ENCODE measurements around the gene ADAMTSL5.
A peak's percentile ranks its signal among the peaks of the same experiment; 100 is the strongest.
"Not testable (repeated sequence)": the region's sequence is repeated elsewhere in the genome, so short reads cannot be mapped to it uniquely, and the experiment has no call there.

ADAMTSL5 gene, protein sequence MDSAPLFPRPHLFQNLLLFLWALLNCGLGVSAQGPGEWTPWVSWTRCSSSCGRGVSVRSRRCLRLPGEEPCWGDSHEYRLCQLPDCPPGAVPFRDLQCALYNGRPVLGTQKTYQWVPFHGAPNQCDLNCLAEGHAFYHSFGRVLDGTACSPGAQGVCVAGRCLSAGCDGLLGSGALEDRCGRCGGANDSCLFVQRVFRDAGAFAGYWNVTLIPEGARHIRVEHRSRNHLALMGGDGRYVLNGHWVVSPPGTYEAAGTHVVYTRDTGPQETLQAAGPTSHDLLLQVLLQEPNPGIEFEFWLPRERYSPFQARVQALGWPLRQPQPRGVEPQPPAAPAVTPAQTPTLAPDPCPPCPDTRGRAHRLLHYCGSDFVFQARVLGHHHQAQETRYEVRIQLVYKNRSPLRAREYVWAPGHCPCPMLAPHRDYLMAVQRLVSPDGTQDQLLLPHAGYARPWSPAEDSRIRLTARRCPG

DNA sequence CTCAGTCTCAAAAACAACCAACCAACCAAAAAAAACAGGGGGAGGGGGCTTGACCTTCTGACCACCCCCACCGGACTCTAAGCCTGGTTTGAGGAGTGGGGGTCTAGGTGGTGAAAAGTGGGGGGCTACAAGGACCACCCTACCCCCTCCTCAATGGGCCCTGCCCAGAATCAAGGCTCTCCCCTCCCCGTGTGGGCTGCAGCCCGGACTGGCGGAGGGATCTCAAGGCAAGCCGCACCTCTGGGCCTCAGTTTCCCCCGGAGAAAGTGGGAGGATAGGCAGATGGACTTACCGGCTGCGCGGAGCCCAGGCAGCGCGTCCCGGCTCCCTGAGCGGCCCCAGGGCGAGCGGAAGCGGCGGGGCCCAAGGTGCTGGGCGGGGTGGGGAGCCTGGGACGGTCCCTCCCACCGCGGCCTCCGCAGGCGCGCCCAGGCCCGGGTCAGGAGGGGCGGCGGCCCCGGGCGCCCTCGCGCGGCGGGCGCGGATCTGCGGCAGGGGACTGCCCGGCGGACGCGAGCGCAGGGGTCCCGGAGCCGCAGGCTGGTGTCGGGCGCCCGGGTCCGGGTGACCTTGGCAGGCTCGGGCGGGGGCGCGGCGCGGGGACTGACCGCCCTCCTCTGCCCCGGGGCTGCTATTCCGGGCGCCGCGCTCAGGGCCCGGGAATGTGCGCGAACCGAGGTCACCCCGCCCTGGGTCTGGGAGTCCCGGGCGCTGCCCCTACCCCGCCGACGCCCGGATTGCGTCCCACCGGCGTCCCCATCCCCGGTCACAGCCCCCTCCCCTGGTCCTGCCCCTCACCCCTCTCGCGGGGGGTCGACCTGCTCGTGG lies at the start of gene ADAMTSL5:
Gene ADAMTSL5 (minus strand): TSS at position 349 of the 828 bp plus-strand sequence. CDS start 2,076 bp downstream, outside the sequence.
- no peak for DNase-seq

DNA sequence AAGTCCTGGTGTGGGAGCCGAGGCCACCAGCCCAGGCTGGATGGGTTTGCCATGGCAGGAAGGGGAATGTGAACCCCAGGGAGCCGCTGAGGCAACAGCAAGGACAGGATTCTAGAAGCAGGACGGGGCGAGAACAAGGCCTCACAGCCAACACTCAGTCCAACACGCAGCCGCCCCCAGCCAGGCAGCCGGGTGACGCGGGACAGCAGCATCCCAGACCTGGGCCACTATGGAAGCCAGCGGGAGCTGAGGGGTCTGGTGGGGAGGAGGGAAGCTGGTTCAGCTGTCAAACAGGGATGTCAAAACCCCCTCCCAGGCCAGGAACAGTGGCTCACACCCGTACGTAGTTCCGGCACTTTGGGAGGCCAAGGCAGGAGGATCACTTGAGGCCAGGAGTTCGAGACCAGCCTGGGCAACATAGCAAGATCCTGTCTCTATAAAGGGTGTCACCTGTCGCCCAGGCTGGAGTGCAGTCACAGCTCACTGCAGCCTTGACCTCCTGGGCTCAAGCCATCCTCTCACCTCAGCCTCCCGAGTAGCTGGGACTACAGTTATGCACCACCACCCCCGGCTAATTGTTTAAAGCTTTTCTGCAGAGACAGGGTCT lies 48.5 kb upstream of the ADAMTSL5 start:
- DNase-seq: no peak

DNA sequence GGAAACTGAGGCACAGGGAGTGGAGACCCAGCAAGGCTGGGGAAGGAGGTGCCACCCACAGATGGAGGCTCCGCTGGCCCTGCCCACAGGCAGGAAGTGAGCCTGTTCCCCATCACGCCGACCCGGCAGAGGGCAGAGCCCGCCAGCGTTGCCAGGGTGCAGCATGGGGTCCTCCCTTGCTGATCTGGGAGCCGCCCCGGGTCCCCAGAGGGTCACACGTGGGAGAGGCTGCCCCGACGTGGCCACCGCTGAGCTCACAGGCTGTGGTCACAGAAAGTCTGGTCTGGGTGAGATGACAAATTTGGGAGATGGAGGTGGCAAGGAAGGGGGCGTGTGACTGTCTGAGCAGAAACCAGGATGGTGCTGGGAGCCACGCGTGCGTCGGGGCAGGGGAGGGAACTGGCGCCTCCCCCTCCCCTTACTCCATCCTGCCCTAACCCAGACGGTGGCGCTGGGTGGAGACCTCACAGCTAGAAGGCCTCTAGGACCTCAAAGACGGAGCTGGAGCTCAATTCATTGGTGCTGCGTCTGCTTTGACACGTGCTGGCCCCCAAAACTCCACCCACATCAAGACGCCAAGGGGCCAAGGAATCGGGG lies 47.6 kb upstream of the ADAMTSL5 start:
- peak in 1 of 56 donors; percentile 23 for DNase-seq

DNA sequence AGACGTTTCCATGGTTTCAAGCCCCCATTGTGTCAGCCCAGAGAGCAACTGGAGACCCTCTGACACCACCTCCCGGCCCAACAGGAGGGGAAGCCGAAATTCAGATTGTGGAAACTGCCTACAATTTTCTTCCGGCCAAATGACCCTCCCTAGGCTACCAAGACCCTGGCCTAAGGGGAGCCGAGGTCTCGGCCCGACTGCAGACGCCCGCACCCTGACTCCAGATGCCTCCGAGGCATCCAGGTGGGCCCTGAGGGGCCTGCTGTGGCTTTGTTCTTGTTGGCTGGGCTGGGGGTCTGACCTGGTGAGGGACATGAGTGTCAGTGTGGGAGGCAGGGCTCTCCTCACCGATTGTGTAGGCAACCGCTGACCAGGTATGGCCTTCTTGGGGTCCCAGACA lies 45.7 kb upstream of the ADAMTSL5 start:
- no peak for DNase-seq

DNA sequence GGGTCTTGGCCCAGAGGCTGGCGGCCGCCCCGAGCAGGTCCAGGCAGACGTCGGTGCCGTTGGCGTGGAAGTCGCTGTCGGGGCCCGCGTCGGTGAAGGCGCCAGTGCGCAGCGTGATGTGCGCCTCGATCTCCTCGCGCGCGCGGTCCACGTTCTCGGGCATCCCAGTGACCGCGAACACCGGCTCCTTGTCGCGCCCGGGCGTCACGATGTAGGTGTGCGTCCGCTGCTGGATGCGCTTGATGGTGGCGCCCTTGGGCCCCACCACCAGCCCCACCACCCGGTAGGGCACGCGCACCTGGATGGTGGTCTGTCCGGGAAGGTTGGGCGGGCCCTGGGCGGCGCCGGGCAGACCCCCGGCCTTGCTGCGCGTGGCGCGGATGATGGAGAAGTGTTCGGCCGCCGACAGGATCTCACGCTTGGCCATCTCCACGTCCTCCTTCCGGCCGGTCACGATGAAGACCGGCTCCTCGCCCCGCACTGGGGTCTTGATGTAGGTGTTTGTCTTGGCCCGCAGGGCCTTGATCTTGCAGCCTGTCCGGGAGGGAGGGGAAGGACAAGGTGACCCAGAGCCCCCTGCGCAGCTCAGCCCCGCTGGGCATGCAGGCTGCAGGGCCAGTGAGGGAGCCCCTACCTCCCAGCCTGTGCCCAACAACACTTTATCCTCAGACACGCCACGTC lies 43.7 kb upstream of the ADAMTSL5 start:
- DNase-seq: no peak

DNA sequence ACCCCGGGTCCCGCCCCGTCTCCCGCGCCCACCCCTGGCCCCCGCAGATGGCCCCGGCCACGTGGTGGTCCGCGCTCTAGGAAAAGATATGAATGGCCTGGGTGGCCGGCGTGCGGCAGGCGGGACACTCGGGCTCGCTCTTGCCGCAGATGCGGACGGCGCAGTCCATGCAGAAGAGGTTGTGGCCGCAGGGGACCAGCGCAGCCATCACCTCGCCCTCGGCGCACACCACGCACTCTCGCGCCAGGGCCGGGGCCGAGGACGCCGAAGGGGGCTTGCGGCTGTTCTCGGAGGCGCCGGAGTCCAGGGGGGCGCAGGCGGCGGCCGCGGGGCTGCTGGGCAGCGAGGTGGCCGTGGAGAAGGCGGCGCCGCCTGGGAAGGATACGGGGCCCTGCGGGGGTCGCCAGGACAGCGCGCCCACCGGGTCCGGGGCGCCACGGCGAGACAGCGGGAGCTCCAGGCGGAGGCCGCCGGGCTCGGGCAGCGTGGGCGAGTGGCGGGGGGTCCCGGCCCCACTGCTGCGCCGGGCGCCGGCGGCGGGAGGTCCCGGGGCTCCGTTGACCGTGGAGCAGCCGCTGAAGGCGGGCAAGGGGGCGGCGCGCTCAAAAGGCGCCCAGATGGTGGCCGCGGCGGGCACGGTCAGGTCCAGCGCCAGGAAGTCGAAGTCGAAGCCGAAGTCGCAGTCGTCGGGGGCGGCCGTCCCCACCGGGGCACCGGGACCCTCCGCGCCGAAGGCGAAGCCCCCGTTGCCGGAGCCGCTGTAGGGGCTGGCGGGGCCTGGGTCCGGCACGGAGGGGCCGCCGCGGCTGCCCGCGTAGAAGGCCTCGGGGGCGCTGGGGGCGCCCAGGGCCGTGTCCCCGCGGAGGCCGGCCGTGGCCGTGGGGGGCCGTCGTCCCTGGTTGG lies 42.9 kb upstream of the ADAMTSL5 start:
- DNase-seq: no peak

DNA sequence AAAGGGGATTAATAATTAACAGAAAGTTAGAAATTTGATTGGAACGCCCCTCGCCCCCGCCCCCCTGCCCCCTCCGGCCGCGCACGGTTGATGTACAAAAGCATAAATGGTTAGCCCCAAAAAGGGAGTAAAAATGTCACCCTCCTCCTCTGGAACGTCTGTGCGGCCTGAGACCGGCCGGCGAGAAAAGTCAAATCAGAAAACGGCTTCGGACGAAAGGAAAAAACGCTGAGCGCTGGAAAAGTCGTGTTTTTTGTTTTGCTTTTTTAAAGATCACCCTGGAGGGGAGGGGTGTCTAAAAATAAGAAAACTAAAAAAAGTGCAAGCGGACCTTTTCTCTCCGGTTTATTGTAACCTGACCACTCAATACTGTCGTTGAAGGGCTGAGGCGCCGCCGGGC lies 42.1 kb upstream of the ADAMTSL5 start:
- DNase-seq: no peak

DNA sequence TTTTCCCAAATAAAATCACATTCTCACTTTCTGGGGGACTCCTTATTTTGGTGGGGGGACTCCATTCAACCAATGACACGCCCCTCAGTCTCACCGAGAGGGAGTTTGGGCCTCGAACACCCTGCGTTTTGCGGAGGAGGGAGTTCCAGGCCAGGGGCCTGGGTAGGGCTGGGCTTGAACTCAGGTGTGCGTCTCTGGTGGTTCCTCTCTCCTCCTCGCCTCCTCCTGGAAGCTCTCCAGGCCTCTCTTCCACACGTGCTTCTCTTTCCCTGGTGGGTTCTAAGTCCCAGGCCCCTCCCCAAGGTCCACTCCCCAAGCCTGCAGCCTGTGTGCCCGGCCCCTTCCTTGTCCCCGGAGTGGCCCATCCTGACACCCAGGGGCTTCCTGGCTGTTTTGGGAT lies 40.6 kb upstream of the ADAMTSL5 start:
- DNase-seq: no peak

DNA sequence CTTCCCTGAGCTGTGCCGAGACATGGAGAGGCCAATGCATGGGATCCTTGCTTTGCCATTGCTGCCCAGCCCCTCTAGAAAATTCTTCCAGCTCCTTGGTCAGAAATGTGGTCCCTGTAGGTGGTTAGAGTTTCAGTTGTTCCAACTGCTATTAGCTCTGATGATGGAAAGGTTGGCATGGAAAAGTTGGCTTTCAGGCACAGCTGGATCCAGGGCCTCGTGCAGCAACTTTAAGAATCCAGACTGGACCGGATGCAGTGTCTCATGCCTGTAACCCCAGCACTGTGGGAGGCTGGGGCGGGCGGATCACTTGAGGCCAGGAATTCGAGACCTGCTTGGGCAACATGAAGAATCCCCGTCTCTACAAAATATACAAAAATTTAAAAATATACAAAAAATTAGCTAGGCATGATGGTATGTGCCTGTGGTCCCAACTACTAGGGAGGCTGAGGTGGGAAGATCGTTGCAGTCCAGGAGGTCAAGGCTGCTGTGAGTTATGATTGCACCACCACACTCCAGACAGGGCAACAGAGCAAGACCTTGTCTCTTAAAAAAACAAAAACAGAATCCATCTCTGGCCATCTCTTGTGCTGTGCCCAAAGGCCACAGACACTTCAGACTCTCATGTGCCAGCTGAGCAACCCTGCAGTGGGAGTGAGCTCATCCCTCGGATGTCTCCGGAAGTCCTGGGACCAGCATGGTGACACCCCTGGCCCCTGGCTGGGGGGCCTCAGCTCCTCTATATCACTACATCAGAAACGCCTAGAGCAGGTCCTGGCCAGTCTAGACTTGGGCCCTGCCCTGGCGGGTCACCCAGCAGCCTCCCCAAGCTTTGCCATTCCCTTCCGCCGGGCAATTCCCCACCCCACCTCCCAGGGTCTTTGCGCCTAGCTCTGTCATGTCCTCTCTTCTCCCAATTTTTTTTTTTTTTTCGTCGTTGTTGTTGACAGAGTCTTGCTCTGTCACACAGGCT lies 38.5 kb upstream of the ADAMTSL5 start:
- no peak for DNase-seq

DNA sequence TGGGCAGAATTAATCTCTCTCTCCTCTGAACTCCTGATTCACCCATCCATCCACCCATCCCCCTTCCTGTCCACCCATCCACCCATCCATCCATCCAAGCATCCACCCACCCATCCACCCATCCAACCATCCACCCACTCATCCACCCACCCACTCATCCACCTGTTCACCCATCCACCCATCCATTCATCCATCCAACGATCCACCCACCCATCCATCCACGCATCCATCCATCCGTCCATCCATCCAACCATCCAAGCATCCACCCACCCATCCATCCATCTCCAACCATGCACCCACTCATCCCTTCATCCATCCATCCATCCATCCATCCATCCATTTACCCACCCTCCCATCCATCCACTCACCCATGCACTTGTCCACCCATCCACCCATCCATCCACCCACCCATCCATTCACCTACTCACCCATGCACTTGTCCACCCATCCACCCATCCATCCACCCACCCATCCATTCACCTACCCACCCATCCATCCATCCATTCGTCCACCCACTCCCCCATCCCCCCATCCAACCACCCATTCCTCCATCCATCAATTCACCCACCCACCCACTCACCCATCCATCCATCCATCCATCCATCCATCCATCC lies 36.6 kb upstream of the ADAMTSL5 start:
- no peak for DNase-seq

DNA sequence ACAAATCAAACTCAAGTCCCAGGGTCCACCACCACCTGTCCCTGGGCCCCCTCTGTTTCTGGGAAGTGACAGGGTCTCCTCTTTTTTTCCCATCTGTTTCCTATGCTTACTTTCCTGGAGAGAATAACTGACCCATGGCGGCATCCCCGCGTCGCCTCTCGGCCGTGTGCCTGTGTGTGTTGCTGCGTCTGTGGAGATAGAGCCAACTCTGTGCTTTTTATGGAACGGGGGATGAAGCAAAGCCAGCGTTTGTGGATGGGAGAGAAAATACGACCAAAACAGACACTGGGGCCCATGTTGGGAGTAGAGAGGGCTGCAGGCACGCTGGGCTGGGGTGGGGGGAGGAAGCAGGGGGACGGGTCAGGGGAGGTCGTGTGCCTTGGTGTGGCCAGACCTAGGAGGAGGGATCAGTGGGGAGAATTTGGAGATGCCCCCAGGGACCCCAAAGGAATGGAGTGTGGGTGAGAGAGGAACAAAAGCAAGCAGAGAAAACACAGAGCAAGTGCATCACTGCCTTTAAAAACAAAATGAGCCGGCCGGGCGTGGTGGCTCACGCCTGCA lies 27.6 kb upstream of the ADAMTSL5 start:
- no peak for DNase-seq

DNA sequence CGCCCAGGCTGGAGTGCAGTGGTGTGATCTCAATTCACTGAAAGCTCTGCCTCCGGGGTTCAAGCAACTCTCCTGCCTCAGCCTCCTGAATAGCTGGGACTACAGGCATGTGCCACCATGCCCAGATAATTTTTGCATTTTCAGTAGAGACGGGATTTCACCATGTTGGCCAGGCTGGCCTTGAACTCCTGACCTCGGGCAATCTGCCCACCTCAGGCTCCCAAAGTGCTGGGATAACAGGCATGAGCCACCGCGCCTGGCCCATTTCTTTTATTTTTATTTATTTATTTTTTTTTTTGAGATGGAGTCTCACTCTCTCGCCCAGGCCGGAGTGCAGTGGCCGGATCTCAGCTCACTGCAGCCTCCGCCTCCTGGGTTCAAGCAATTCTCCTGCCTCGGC lies 26.9 kb upstream of the ADAMTSL5 start:
- not testable (repeated sequence) for DNase-seq

DNA sequence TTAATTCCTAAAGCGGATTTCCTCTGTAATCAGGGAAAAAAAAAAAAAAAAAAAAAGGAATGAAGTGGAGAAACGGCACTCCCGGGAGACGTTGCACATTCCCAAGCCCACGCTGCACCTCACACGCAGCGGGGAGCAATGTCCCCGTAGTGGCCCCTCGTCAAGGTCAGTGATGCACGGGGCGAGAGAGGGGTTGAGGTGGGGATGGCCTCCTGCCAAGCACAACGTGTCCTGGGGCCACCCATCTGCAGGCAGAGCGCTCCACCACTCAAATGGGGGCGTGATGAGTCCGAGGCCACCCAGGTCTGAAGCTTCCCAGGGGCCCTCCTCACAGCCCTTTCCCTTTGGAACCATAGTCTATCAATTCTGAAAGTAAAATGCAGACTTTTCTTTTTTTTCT lies 26.2 kb upstream of the ADAMTSL5 start:
- DNase-seq: no peak

DNA sequence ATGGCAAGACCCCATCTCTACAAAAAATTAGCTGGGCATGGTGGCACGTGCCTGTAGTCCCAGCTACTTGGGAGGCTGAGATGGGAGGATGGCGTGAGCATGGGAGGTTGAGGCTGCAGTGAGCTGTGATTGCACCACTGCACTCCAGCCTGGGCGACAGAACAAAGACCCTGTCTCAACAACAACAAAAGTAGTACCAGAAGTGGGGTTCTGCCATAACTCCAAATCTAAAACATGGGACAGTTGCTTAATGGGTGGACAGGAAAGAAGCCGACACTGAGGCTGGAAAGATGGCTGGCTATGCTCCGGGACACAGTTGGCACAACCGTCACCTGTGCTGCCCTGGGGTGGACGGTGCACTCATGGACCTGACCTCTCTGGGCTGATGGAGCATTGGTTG lies 22.9 kb upstream of the ADAMTSL5 start:
- DNase-seq: not testable (repeated sequence)

DNA sequence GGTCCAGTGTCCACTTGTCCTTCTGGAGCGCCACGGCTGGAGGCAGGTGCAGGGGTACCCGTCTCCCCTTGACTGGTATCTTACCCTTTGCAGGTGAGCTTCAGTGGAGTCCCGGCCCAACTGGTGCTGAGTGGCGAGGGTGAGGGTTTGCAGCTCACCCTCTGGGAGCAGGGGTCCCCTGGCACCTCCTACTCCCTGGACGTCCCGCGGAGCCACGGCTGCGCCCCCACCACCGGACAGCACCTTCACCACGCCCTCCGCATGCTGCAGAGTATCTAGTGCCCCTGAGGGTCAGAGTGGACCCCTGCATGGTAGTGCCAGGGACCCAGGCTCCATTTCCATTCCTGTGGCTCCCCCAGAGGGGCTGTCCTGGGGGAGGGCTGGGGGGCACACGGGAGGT lies 22.2 kb upstream of the ADAMTSL5 start:
- DNase-seq: no peak

DNA sequence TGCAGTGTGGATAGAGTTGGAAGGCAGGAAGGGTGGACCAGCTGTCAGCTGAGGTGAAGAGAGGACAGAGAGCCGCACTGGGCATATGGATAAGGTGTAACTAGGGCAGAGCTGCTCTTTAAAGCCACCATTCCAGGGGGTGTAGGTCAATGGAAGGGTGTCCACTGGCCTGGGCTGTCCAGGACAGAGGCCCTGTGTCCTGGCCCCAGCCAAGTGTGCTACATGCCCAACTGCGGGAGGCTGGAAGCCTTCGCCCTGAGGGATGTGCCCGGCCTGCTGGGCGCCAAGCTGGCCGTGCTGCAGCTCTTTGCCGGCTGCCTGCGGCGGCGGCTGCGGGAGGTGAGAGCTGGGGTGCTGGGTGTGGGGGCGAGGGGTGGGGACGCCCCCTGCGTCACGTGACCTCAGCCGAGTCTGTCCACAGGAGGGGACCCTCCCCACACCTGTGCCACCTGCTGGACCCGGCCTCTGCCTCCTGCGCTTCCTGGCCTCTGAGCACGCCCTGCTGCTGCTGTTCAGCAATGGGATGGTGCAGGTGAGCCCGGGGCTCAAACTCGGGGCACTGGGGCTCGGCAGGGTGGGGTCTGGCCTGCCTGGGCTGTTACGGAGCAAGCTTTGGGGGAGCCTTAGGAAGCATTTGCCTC lies 20.8 kb upstream of the ADAMTSL5 start:
- no peak for DNase-seq

DNA sequence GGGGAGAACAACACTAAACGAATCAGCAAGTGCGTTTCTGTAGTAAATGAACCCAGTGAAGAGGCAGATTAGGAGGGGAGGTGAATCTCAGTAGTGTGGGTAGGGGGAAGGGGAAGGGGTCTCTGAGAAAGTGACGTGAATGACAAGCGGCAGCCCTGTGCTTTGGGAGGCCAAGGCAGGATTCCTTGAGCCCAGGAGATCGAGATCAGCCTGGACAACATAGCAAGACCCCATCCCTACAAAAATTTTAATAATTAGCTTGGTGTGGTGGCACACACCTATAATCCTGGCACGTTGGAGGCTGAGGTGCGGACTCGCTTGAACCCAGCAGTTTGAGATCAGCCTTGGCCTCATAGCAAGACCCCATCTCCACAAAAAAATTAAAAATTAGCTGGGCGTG lies 19.2 kb upstream of the ADAMTSL5 start:
- no peak for DNase-seq
